DMS153 (cell line): ENCODE data around the gene SNTG2.

Source experiments
- DNase-seq: peaks from one replicate; lab custom pipeline; 2025; lab: John Stamatoyannopoulos, UW

The SNTG2 gene

GRCh38 chr2:1002350-1002749 lies 51.7 kb downstream of the SNTG2 start:
- DNase-seq = no peak

DNA sequence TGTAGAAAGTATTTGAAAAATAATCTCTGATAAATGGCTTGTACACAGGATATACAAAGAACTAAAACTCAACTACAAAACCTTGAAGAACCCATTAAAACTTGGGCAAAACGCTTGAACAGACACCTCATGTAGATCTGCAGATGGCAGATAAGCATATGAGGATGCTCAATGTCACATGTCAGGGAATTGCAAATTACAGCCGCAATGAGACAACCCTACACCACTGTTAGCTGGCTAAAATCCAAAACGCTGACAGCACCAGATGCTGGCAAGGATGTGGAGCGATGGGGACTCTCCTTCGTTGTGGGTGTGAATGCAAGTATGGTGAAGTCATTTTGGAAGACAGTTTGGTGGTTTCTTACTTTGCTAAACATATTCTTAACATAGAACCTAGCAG lies 53.7 kb downstream of the SNTG2 start:
- DNase-seq = no peak

DNA sequence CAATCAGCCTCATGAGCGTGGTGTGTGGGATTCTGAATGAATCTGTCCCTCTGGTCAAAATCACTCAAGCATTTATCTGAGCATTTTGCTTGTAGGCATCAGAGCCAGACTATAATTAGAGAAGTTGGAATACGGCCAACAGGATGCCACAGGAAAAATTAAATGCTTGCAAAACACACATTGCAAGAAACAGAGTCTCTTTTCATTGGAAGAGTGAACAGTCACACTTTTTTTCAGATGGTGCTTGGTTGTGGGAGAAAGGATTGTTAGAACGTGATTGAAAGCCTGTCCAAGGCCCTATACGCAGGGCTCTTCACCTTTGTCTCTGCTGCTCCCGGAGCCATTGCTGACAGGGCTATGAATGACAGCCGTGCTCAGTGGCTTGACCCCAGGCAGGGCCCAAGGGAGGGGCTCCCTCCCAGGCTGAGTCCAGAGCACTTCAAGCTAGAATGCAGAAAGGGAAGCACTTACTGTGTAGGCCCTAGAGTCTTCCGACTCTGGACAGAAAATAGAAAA lies 59.8 kb downstream of the SNTG2 start:
- peak; percentile 76 for DNase-seq

DNA sequence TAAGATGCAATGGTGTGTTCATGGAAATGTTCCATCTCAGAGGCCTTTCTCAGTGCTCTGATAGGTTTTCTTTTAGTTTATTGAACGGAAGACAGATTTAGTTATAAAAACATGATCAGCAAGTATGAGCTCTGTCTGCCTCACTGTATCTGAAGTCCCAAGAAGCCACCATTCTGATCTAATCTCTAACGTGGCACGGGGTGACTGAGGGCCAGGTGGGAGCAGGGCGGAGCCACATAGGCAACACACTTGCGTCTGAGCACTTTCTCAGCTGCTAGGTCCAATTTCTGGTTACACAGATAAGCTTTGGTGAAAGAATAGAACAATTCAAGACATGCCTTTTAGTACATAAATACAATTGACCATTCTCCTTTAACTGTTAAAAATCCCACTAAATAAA lies 60.4 kb downstream of the SNTG2 start:
- DNase-seq = no peak

GRCh38 chr2:1011985-1012384 lies 61.3 kb downstream of the SNTG2 start:
- no peak for DNase-seq

GRCh38 chr2:1014802-1015201 lies 64.2 kb downstream of the SNTG2 start:
- DNase-seq = no peak

- no peak for DNase-seq
Observed at GRCh38 chr2:1016500-1016899, 65.9 kb downstream of the SNTG2 start.

DNA sequence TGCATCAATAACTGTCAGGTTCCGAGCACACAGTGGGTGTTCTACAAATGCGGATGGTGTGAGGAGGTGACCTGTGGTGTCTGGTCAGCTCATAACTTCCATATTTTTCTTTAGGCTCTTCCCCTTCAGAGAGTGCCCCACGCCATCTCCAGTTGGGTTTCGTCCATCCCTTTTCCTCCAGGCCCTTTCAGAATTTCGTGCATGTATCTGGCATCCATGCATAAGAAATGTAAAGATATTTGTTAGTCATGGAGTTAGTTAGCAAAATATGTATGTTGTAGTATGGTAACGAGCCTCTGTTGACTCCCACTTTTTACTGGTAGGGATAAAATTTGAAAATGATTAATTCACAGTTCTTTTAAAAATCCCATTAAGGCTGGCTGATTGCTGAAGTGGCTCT lies 67.2 kb downstream of the SNTG2 start:
- no peak for DNase-seq

- no peak for DNase-seq
Observed at GRCh38 chr2:1020206-1020605, 69.6 kb downstream of the SNTG2 start.

DNA sequence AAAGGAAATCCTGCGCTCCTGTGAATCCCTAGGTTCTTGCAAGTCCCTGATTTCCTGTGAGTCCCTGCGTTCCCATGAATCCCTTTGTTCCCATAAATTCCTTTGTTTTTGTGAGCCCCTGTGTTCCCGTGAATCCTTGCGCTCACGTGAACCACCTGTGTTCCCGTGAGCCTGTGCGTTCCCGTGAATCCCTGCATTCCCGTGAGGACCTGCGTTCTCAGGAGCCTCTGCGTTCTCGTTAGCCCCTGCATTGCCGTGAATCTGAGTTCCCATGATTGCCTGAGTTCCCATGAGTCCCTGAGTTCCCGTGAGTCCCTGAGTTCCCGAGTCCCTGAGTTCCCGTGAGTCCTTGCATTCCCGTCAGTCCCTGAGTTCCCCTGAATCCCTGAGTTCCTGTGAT lies 71.5 kb downstream of the SNTG2 start:
- DNase-seq = no peak

- DNase-seq = no peak
Observed at GRCh38 chr2:1024981-1025380, 74.3 kb downstream of the SNTG2 start.

DNA sequence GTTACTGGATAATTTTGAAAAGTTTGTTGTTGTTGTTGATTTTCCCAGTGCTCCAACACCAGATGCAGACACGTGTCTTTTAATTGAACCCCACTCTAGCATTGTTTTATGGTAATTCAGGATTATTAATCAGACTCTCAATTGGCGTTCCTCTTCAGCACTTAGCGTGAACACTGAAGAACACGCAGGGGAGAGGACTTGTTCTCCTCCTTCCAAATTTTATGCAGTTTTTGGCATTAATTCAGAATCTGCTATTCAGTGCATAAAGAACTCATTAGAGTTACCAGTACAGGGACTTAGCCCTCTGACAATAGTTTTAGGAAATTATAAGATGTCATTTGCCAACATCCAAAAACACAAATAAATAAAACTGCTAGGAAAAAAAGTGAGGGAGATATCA lies 75.5 kb downstream of the SNTG2 start:
- DNase-seq = no peak

DNA sequence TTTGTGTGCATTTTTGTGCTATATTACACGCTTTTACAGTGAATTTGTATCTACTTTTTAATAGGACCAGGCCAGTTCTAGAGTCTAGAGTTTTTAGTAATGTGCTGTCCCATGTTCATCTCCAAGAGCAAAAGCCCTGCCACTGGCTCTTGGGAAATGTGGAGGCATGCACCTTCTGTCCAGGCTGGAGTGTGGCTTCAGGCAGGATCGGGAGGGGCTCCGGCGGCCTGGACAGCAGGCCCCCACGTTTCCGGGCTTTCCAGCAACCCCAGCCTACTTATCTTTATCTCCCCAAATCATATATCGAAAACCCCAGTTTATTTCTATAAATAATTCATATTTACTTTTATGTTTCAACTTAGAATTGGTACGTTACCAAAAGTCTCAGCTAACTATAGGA lies 78.2 kb downstream of the SNTG2 start:
- no peak for DNase-seq

DNA sequence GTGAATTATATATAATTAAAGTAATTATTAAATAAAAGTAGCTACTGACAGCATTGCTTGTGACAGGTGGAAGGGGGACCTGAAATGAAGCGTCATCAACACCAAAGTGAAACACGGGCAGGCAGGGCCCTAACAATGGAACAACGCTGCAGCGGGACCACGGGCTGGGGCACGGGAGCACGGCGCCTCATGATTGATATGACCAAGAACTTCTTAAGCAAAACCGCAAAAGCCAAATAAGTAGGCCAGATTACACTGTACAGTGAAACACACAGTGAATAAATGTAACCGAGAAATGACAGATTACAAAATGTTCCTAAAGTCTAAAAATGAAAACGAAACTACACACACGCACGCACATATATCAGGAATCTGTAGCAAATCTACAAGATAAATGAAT lies 81.4 kb downstream of the SNTG2 start:
- DNase-seq = no peak

- DNase-seq = no peak
Observed at GRCh38 chr2:1033069-1033468, 82.4 kb downstream of the SNTG2 start.

DNA sequence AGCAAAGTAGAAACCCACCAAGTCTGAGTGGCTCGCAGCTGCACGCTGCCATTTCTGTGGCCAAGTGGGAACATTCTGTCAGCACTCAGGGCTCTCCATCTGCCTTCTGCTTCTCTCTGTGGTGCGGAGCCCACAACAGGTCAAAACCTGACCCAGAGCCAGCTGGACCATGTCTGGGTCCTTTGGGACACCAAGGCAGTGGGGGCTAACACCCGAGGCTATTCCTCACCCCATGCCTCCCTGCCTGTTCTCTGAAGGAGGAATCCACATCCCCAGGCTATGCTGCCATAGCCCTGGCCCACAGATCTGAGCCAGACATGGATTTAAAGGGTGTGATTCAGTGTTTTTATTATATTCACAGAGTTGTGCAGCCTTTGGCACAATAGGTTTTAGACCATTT lies 86.4 kb downstream of the SNTG2 start:
- no peak for DNase-seq

DNA sequence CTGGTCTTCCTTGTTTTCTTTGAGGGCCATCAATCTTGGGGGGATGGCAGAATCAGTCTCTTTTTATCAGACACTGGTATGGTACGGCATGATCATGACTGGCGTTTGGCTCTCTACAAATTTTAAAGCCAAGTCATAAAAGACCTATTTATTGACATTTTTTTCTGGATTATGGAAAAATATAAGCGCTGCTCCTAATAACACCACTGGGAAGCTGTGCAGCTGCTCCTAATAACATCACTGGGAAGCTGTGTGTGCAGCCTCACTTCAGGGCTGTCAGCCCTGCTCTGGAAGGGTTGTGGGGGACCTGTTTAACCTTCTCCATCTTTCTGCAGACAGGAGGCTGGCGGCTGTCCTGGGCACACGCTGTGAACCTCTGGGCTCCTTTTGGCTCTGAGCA lies 88.9 kb downstream of the SNTG2 start:
- no peak for DNase-seq

DNA sequence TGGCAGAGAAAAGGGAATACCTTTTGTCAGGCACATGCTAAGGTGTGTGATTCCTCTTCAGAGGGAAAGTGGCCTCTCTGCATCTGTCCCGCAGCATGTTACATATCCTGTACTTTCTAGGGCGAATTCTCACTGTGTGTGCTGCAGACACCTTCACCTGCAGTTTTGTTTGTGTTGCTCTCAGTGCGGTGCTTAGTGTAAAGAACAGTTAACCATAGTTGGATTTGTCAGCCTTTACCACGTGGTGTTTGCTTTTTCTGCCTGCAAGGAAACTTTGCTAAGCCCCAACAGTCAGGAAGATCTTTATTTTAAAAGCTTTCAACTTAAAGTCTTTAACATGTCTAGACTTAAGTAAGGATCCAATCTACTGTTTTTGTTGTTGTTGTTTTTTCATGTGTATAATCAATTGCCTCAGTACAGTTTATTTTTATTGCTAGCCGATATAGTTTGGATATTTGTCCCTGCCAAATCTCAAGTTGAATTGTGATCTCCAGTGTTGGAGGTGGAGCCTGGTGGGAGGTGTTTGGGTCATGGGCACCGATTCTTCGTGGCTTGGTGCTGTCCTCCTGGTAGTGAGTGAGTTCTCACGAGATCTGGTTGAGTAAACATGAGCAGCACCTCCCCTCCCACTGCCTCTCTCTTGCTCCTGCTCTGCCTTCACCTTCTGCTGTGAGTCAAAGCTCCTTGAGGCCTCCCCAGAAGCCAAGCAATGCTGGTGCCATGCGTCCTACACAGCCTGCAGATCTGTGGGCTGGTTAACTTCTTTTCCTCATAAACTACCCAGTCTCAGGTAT lies 90.6 kb downstream of the SNTG2 start:
- DNase-seq = peak; percentile 36

DNA sequence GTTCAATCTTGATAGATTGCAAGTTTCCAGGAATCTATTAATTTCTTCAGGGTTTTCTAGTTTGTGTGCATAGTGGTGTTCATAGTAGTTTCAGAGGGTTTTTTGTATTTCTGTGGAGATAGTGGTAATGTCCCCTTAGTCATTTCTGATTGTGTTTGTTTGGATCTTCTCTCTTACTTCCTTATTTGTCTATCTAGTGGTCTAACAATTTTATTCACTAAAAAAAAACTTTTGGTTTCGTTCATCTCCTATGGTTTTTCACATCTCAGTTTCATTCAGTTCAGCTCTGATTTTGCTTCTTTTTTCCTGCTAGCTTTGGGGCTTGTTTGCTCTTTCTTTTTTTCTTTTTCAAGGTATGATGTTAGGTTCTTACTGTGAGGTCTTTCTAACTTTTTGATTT lies 94.5 kb downstream of the SNTG2 start:
- no peak for DNase-seq

DNA sequence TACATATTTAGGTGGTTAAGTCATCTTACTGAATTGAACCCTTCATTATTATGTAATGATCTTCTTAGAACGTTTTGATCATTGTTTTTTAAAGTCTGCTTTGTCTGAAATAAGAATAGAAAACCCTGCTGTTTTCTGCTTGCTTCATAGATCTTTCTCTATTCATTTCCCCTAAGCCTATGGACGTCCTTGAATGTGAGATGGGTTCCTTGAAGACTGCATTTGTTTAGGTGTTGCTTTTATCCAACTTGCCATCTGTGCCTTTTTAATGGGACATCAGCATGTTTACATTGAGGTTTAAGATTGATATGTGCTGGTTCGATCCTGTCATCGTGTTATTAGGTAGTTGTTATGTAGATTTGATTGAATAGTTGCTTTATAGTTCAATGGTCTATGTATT lies 95.4 kb downstream of the SNTG2 start:
- DNase-seq = no peak

- DNase-seq = no peak
Observed at GRCh38 chr2:1047485-1047884, 96.8 kb downstream of the SNTG2 start.

- DNase-seq = no peak
Observed at GRCh38 chr2:1049691-1050090, 99.0 kb downstream of the SNTG2 start.

- no peak for DNase-seq
Observed at GRCh38 chr2:1051075-1051474, 100.4 kb downstream of the SNTG2 start.

DNA sequence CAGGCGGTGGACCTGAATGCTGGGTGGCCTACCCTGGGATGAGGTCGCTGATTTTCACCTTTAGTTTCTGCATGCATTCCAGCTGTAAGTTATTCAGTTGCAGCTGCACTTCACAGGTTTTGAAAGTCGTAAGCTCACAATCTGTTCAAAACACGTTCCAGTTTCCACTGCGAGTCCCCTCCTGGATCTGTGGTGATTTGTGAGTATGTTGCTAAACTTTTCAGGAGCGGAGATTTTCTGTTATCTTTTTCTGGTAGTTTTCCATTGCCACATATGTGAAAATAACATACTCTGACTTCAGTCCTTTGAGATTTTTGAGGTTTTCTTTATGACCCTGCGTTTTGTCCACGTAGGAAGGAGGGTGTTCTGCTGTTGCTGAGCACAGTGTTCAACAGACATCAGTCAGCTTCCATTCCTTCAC lies 102.1 kb downstream of the SNTG2 start:
- DNase-seq = no peak
